Skeletal muscle tissue (tissue), 4 donors: Measurements from ENCODE around the gene CREB1. TPM values are rescaled to one million over a fixed set of nuclear protein-coding genes. Genes with fewer than 3 reads are reported as not detected.
"Not testable (repeated sequence)": the region's sequence is repeated elsewhere in the genome, so short reads cannot be mapped to it uniquely, and the experiment has no call there.

Experiments used
- H3K27ac ChIP-seq: one replicate; pipeline ENCODE4 v1.7.0; 2013; ENCODE audit warnings: mild to moderate bottlenecking, low read depth, low read length, inconsistent platforms
- H3K27me3 ChIP-seq, 3 donors: one replicate each; pipeline ENCODE4 v1.7.0; 2013; ENCODE audit warnings: low read length in 3 of 3; ENCODE audit not compliant: control insufficient read depth in 3 of 3, insufficient read depth in 3 of 3
- H3K36me3 ChIP-seq, 3 donors: one replicate each; pipeline ENCODE4 v1.7.0; 2013; ENCODE audit warnings: low read length in 3 of 3; ENCODE audit not compliant: control insufficient read depth in 3 of 3, insufficient read depth in 3 of 3
- H3K4me1 ChIP-seq, 3 donors: one replicate each; pipeline ENCODE4 v1.7.0; 2013; ENCODE audit warnings: low read length in 3 of 3, mild to moderate bottlenecking in 3 of 3; ENCODE audit not compliant: control insufficient read depth in 3 of 3, insufficient read depth in 3 of 3
- H3K4me3 ChIP-seq, 3 donors: one replicate each; pipeline ENCODE4 v1.7.0; 2013; ENCODE audit warnings: low read length in 3 of 3
- H3K9ac ChIP-seq, 3 donors: one replicate each; pipeline ENCODE4 v1.7.0; 2013; ENCODE audit warnings: low read length in 3 of 3, mild to moderate bottlenecking in 3 of 3, moderate library complexity in 2 of 3, low read depth in 1 of 3
- H3K9me3 ChIP-seq, 3 donors: one replicate each; pipeline ENCODE4 v1.7.0; 2013; ENCODE audit warnings: low read length in 3 of 3; ENCODE audit not compliant: control insufficient read depth in 3 of 3
- total RNA-seq: library from RNA; depleted of rRNA; stranded (reverse); fragments of >200 nt; gene quantifications from one replicate; pipeline ENCODE4 v1.2.3, GENCODE V29; 2014
- donor health status: Osteomylitis.

The CREB1 gene
- total RNA-seq, 1 donor from 2014 or later = 30.8 TPM

- Histone ChIP-seq H3K27me3 (no peaks in the 10 kb centered on the region), H3K4me3 (no peak overlapping the region), H3K9me3 (no peaks in the 10 kb centered on the region), H3K9ac (no peak overlapping the region), H3K27ac (no peak overlapping the region), H3K36me3 (no peaks in the 10 kb centered on the region), H3K4me1 (no peaks in the 10 kb centered on the region)
Measured at GRCh38 chr2:207640160-207640559, 110.4 kb downstream of the CREB1 start.

DNA sequence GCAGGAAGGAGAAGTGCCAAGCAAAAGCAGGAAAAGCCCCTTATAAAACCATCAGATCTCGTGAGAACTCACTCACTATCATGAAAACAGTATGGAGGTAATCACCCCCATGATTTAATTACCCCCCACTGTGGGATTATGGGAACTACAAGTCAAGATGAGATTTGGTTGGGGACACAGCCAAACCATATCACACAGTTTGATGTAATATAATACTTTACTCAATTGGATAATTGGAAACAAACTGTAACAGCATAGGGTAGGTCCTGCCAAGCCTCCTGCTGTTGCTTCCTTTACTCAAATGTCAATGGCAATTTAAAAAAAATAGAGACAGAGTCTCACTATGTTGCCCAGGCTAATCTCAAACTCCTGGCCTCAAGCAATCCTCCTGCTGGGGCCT is 110.9 kb downstream of the CREB1 start:
- H3K9ac ChIP-seq = no peak overlapping the region
- H3K9me3 ChIP-seq = no peaks in the 10 kb centered on the region
- no peak overlapping the region for H3K4me3 ChIP-seq
- H3K4me1 ChIP-seq = no peaks in the 10 kb centered on the region
- no peaks in the 10 kb centered on the region for H3K27me3 ChIP-seq
- no peaks in the 10 kb centered on the region for H3K36me3 ChIP-seq
- no peak overlapping the region for H3K27ac ChIP-seq

DNA sequence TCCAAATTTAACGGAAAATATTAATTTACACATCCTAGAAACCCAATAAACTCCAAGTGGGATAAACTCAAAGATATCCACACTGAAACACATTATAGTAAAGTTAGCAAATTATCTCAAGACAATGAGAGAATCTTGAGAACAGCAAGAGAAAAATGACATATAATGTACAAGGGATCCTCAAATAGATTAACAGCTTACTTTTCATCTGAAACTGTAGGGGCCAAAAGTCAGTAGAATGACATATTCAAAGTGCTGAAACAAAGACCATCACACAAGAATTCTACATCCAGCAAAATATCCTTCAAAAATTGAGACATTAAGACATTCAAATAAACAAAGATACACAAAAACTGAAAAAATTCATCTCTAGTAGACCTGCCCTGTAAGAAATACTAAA is 114.1 kb downstream of the CREB1 start:
- H3K27ac ChIP-seq = no peak overlapping the region
- H3K9me3 ChIP-seq = no peaks in the 10 kb centered on the region
- no peak overlapping the region for H3K4me3 ChIP-seq
- H3K9ac ChIP-seq = no peak overlapping the region
- H3K4me1 ChIP-seq = no peaks in the 10 kb centered on the region
- no peaks in the 10 kb centered on the region for H3K36me3 ChIP-seq
- no peaks in the 10 kb centered on the region for H3K27me3 ChIP-seq

- H3K4me1 ChIP-seq, H3K9me3 ChIP-seq, H3K9ac ChIP-seq, H3K27ac ChIP-seq, H3K27me3 ChIP-seq, H3K4me3 ChIP-seq, H3K36me3 ChIP-seq: not testable (repeated sequence)
Measured at GRCh38 chr2:207646582-207646981, 116.8 kb downstream of the CREB1 start.

Other genes with a start within 250 kb of the CREB1 start
- 4.7 TPM for gene METTL21A, start 95.4 kb downstream of the CREB1 start, total RNA-seq
- 6.3 TPM for gene CCNYL1, start 181.7 kb downstream of the CREB1 start, total RNA-seq
- gene FZD5, start 239.9 kb downstream of the CREB1 start, total RNA-seq = 1.0 TPM